ENCODE results near the gene FOXF1.

FOXF1 gene

DNA sequence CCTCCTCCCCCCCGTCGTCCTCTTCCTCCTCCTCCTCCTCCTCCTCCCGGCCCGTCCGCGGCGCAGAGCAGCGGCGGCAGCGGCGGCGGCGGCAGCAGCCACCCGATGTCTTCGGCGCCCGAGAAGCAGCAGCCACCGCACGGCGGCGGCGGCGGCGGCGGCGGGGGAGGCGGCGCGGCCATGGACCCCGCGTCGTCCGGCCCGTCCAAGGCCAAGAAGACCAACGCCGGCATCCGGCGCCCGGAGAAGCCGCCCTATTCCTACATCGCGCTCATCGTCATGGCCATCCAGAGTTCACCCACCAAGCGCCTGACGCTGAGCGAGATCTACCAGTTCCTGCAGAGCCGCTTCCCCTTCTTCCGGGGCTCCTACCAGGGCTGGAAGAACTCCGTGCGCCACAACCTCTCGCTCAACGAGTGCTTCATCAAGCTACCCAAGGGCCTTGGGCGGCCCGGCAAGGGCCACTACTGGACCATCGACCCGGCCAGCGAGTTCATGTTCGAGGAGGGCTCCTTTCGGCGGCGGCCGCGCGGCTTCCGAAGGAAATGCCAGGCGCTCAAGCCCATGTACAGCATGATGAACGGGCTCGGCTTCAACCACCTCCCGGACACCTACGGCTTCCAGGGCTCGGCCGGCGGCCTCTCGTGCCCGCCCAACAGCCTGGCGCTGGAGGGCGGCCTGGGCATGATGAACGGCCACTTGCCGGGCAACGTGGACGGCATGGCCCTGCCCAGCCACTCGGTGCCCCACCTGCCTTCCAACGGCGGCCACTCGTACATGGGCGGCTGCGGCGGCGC is at the start of gene FOXF1:
Gene FOXF1, plus strand, starts transcription at position 63 of the 797 bp plus-strand sequence. Its CDS starts 43 bp downstream, at position 106.
- DNase-seq = no peak

- no peak for DNase-seq
Observed at GRCh38 chr16:86461037-86461436, 49.3 kb upstream of the FOXF1 start.

- DNase-seq = no peak
Observed at GRCh38 chr16:86462334-86463084, 47.8 kb upstream of the FOXF1 start.

- no peak for DNase-seq
Observed at GRCh38 chr16:86464044-86464443, 46.3 kb upstream of the FOXF1 start.

- DNase-seq = no peak
Observed at GRCh38 chr16:86465434-86465833, 44.9 kb upstream of the FOXF1 start.

DNA sequence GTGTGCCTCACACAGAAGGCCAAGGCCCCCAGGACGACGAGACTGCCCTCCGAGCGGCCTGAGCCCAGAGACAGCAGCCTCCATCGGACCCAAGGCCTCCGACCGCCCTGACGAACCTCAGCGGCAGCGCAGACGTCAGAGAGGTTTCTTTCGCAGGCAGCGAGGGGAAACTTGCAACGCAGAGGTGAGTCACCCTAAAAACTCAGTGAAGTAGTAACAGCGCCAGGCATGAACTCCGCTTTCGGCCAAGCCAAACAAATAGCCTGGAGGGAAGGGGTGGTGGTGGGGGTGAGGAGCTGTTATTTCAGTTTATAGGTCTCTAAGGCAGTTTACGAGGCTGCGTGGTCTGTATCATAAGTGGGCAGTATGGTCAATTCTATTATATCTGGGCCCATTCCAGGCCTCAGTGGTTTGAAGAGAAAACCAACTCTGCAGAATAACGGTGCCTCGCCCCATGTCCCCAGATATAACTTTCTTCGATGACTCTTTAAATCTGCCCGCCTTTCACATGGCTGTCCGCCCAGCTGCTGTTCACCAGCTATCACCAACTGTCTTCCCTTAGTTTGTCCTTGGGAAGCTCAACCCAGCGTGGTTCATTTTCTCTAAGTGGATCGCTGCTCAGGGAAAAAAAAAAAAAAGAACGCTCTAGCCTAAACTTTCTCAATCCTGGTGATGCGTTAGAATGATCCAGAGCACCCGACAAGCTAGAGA is 43.5 kb upstream of the FOXF1 start:
- no peak for DNase-seq

- DNase-seq = no peak
Observed at GRCh38 chr16:86467490-86467889, 42.8 kb upstream of the FOXF1 start.

- DNase-seq = no peak
Observed at GRCh38 chr16:86470964-86471363, 39.4 kb upstream of the FOXF1 start.

DNA sequence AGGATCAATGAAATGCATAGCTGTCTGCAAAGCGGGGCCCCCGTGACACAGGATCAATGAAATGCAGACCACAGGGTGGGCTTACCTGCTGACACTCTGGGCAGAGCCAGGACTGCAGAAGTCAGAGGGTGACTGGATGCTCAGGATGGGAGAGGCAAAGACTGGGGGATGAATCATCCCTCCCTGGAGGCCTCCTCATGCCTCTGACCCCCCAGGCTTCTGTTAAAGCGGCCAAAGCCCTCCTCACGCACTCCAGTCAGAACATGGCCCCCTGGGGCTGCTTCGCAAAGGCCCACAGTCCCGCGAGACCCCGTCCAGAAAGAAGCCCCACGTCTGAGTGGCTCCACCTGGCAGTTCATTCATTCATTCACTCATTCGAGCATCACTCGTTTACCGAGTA is 38.4 kb upstream of the FOXF1 start:
- no peak for DNase-seq

DNA sequence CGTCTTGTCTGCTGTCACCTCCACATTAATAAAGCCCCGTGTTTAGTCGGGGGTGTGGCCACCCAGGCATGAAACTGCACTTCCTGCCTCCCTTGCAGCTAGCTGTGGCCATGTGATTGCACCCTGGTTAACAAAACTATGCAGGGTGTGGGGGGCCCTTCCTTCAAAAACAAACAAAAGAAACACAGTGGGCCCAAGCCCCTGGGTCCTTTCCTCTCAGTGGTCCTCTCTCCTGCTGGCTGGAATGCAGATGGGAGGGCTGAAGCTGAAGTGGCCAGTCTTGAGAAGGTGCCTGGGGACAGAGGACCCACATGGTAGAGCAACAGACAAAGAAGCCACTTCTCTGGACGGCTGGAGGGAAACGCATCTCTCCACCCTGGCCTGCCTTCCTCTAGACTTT is 38.0 kb upstream of the FOXF1 start:
- DNase-seq = no peak

- DNase-seq = no peak
Observed at GRCh38 chr16:86476956-86477534, 33.3 kb upstream of the FOXF1 start.

DNA sequence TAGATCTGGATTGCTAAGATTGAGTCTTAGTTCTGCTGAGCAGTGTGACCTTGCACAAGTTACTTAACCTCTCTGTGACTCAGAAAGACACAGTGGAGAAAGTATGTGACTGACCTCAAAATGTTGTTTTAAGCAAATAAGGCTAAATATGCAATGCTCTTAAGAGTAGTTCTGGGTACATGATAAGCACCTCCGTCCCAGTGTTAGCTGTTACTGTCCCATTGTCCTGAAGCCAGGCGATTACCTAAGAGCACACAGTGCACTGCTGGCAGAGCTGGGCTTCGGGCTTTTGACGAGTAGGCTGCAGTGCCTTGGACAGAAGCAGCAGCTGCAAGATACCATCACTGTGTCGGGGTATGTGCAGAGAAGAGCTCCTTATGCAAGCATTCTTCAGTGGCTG is 32.7 kb upstream of the FOXF1 start:
- no peak for DNase-seq

DNA sequence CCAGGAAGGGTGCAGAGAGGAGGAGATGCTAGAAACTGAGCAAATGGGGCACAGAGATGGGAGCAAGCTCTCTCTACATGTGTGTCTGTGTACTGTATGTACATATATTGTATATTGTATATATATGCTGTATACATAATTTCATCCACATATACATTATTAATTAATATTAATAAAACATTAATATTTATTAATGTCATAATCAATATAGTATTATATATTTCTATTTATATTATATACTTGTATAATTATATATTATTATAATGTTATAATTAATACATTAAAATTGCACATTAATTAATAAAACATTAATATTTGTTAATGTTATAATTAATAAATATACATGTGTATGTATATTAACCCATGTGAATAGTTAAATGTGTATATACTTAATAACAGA is 31.5 kb upstream of the FOXF1 start:
- no peak for DNase-seq

DNA sequence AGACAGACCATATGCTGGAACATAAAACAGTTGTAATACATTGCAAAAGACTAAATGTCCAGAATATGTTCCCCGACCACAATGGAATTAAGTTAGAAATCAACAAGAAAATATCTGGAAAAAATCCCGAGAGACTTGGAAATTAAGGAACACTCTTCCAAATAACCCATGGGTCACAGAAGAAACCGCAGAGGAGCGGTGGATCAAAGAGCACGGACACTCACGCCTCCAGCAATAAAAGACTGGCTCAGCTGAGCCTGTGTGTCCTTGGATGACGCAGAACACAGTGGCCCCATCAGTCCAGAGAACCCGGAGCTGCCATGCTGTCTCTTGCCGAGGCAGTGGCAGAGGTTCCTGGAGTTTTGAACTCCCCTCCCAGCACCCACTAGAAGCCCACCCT is 30.9 kb upstream of the FOXF1 start:
- DNase-seq = no peak

- DNase-seq = no peak
Observed at GRCh38 chr16:86480444-86480843, 29.9 kb upstream of the FOXF1 start.

DNA sequence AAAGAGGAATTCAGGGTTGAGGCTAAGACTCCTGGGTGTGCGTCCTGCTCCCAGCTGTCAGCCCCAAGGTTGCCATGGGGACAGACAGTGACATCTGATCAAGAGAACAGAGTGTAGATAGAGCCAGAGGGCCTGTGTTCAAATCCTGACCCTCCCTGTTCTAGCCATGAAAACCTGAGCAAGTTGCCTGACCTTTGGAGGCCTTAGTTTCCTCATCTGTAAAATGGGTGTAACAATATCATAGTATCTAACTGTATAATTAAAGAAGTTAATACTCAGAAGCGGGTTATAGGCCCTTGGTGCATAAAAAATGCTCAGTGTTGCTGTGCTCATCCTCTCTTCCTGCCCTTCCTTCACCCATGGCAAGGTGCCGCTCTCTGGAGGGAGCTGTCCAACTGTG is 28.7 kb upstream of the FOXF1 start:
- DNase-seq = no peak

DNA sequence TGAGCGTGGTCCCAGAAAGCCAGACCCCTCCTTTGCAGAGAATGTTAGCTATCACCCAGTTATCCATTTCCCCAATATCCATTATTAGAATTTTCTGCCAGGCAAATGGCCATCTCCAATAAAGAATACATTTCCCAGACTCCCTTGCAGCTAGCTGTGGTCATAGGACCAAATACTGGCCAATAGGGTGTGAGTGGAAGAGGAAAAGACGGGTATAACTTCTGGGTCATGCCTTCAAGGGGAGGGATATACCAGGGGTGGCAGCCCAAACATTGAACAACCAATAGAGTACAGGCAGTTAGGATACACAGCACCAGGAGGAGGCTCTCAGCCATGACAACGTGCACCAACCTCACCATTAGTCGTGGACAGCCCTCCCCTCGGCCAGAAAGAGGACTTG is 26.1 kb upstream of the FOXF1 start:
- DNase-seq = no peak

DNA sequence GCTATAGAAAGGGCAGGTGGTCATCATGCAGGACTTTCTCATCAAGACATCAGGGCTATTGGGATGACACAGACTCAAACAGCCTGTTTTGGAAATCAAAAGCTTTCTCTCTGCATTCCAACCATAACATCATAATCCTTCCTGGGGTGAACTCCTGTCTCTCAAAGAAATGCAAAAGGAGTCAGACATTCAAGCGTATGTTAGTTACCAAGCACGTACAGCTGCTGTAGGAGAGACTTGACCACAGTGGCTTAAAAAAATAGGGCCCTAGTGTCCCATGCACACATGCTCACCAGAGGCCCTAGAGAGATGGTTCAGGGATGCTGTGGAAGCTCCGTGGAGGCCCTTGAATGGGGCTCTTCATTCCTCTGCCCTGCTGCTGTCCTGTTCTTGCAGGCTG is 24.6 kb upstream of the FOXF1 start:
- DNase-seq = no peak

DNA sequence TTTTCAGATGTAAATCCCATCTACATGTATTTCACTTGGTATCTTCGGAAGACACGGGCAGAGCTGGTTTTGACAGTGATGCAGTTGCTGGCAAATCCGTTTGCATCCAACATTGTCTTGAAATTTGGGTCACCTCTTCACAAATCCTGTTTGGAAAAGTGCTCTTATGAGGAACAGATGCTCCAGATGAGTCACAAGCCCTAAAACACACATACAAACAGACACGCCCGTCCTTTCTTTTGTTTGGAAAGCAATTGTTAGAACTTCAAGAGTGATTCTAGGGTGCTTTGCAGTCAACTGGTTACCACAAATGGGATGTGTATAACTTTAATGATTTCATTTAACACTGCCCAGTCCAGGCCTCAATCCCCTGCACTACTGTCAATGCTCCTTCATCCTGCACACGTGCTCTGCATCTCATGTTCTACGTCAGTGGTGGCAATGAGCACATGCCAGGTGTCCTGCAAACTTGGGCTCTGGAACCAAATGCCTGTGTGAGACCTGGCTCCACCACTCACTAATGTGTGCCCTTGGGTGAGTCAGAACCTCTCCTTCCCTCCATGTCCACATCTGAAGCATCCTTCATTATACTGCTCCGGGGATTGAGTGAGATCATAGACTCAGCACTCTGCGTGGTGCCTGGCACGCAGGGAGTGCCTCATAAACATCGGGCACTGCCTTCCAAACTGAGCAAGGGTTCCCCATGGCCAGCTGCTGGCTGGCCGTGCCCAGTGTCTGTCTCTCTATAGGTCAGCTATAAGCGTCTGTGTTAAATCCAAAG is 19.3 kb upstream of the FOXF1 start:
- DNase-seq = no peak

DNA sequence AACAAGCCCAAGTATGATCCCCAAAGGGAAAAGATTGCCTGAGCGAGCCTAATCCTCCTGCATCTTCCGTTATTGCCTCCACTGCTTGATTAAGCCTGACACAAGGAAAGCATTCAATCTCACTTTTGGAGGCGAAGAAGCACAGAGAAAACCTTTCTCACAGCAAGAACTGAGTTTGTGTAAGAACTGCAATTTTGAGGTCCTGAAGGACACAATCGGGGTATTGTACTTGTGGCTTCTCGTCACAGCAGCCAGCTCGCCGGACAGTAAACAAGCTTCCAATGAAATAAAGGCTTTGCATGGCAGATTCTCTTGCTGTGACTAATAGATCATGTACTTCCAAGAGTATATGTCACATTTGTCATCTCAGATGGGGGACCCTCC is 18.7 kb upstream of the FOXF1 start:
- no peak for DNase-seq

DNA sequence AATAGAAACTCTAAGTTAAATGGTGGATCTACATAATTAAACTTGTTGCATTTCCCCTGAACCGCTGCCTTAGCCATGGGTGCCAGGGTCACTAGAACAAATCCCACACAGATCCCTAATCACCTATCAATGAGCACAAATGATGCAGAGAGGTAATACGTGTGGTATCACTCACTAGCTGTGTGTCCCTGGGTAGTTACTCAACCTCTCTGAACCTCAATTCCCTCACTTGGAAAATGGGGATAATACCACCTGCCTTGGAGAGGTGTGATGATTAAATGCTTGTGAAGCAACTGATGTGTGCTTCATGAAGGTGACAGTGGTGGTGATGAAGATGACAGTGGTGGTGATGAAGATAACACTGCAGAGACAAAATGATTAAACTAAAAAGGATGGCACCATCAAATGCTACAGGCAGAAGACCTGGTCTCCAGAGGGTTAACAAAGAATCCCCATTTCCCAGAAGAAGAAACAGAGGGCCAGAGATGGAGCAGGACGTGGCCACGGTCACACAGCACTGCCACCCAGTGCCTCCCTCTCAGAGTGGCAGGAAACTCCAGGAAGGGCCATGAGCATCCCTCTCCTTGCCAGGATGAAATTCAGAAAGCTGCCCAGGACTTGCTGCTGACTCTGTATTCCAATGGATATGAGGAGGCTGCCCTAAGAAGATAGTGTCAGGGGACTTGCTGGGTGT is 17.9 kb upstream of the FOXF1 start:
- DNase-seq = no peak

All from activated naive CD4-positive, alpha-beta T cell (primary cell).